A549 (cell line): ENCODE measurements around the gene CARD11.

Experiments
- BCL3 ChIP-seq: fragments of >200 bp; sonication (Bioruptor Twin); formaldehyde crosslinking; IDR thresholded peaks from 3 replicates; pipeline ENCODE4 v1.6.1; 2016
- BHLHE40 ChIP-seq: IDR thresholded peaks from 2 replicates; pipeline ENCODE4 v1.6.1; 2012; ENCODE audit warnings: low read depth, low read length, inconsistent platforms
- CBX2 ChIP-seq: fragments of 200-600 bp; sonication (generic); IDR thresholded peaks from 2 replicates; pipeline ENCODE4 v1.6.1; 2016; ENCODE audit warnings: low read depth, mild to moderate bottlenecking, borderline replicate concordance
- ELK1 ChIP-seq: fragments of 150-350 bp; IDR thresholded peaks from 2 replicates; pipeline ENCODE4 v1.6.1; 2014; ENCODE audit warnings: low read depth, mild to moderate bottlenecking, low read length
- MAFK ChIP-seq: fragments of 450-650 bp; IDR thresholded peaks from 2 replicates; pipeline ENCODE4 v1.6.1; 2014; ENCODE audit not compliant: partially characterized antibody
- POLR2A ChIP-seq: IDR thresholded peaks from 2 replicates; pipeline ENCODE4 v1.6.1; 2012; ENCODE audit warnings: mild to moderate bottlenecking, low read length
- POLR2AphosphoS2 ChIP-seq: conservative IDR thresholded peaks from 2 replicates; pipeline ENCODE4 v1.6.1; 2012; ENCODE audit warnings: low read length, improper control_type of control experiment, inconsistent platforms
- REST ChIP-seq: fragments of 200-600 bp; sonication (generic); IDR thresholded peaks from 2 replicates; pipeline ENCODE4 v1.6.1; 2016; ENCODE audit warnings: antibody characterized with exemption, mild to moderate bottlenecking, moderate library complexity
- SMC3 ChIP-seq: fragments of >200 bp; sonication (Bioruptor Twin); formaldehyde crosslinking; IDR thresholded peaks from 3 replicates; pipeline ENCODE4 v1.6.1; 2018; ENCODE audit warnings: inconsistent platforms
- USF2 ChIP-seq: fragments of 450-650 bp; IDR thresholded peaks from 2 replicates; pipeline ENCODE4 v1.6.1; 2014; ENCODE audit warnings: antibody characterized with exemption
- TF ChIP-seq, protein P1 (sequence below): fragments of >200 bp; sonication (Bioruptor Twin); formaldehyde crosslinking; IDR thresholded peaks from 3 replicates; pipeline ENCODE4 v1.5.1; 2016
- TF ChIP-seq, protein P2 (sequence below): IDR thresholded peaks from 2 replicates; pipeline ENCODE4 v1.6.1; 2012; ENCODE audit warnings: low read depth, borderline replicate concordance

DNA sequence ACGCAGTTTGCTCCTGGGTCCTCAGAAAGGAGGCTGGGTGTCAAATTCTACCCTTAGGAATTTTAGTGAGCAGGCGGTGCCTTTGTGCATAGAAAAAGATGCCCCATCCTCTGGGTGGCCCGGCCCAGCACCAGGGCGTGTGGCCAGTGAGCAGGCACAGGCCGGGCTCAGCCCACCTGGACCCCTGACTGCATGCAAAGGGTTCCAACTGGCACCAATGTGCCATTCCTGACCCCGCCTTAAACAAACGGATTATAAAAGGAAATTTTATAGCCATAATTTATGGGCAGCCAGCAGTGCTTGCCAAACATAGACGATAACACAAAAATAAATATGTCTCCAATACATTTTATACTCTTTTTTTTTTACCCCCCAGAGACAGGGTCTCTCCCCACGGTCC lies 159.5 kb downstream of the CARD11 start:
- TF ChIP-seq, protein P1, sequence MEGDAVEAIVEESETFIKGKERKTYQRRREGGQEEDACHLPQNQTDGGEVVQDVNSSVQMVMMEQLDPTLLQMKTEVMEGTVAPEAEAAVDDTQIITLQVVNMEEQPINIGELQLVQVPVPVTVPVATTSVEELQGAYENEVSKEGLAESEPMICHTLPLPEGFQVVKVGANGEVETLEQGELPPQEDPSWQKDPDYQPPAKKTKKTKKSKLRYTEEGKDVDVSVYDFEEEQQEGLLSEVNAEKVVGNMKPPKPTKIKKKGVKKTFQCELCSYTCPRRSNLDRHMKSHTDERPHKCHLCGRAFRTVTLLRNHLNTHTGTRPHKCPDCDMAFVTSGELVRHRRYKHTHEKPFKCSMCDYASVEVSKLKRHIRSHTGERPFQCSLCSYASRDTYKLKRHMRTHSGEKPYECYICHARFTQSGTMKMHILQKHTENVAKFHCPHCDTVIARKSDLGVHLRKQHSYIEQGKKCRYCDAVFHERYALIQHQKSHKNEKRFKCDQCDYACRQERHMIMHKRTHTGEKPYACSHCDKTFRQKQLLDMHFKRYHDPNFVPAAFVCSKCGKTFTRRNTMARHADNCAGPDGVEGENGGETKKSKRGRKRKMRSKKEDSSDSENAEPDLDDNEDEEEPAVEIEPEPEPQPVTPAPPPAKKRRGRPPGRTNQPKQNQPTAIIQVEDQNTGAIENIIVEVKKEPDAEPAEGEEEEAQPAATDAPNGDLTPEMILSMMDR = no peak
- TF ChIP-seq POLR2AphosphoS2 (no peak), MAFK (no peak), ELK1 (no peak), BHLHE40 (no peak), USF2 (no peak), REST (no peak), POLR2A (no peak), SMC3 (no peak), CBX2 (no peak), BCL3 (no peak)
- TF ChIP-seq, protein P2, sequence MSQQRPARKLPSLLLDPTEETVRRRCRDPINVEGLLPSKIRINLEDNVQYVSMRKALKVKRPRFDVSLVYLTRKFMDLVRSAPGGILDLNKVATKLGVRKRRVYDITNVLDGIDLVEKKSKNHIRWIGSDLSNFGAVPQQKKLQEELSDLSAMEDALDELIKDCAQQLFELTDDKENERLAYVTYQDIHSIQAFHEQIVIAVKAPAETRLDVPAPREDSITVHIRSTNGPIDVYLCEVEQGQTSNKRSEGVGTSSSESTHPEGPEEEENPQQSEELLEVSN = no peak
